ENCODE data around the gene MICAL2.
A peak's percentile ranks its signal among the peaks of the same experiment; 100 is the strongest.

The MICAL2 gene

GRCh38 chr11:12276831-12277475 is 166.6 kb downstream of the MICAL2 start:
- DNase-seq = no peak

GRCh38 chr11:12278766-12279671 is 168.6 kb downstream of the MICAL2 start:
- no peak for DNase-seq

- DNase-seq = no peak
Observed at GRCh38 chr11:12279672-12280108, 169.3 kb downstream of the MICAL2 start.

GRCh38 chr11:12280199-12280837 is 169.9 kb downstream of the MICAL2 start:
- no peak for DNase-seq

- no peak for DNase-seq
Observed at GRCh38 chr11:12280838-12281565, 170.6 kb downstream of the MICAL2 start.

- peak; percentile 91 for DNase-seq
Observed at GRCh38 chr11:12281571-12282478, 171.4 kb downstream of the MICAL2 start.

- DNase-seq = no peak
Observed at GRCh38 chr11:12282676-12283075, 172.3 kb downstream of the MICAL2 start.

- no peak for DNase-seq
Observed at GRCh38 chr11:12284316-12285050, 174.1 kb downstream of the MICAL2 start.

GRCh38 chr11:12285106-12285505 is 174.7 kb downstream of the MICAL2 start:
- DNase-seq = no peak

GRCh38 chr11:12285811-12286222 is 175.4 kb downstream of the MICAL2 start:
- DNase-seq = no peak

- no peak for DNase-seq
Observed at GRCh38 chr11:12286606-12287005, 176.2 kb downstream of the MICAL2 start.

- no peak for DNase-seq
Observed at GRCh38 chr11:12287009-12287373, 176.6 kb downstream of the MICAL2 start.

GRCh38 chr11:12287374-12288211 is 177.2 kb downstream of the MICAL2 start:
- no peak for DNase-seq

GRCh38 chr11:12288212-12288930 is 178.0 kb downstream of the MICAL2 start:
- DNase-seq = peak; percentile 88

- no peak for DNase-seq
Observed at GRCh38 chr11:12288931-12289666, 178.7 kb downstream of the MICAL2 start.

- no peak for DNase-seq
Observed at GRCh38 chr11:12289667-12290476, 179.5 kb downstream of the MICAL2 start.

- no peak for DNase-seq
Observed at GRCh38 chr11:12290477-12290922, 180.1 kb downstream of the MICAL2 start.

- DNase-seq = no peak
Observed at GRCh38 chr11:12291313-12291712, 180.9 kb downstream of the MICAL2 start.
